HEK293T (cell line): ENCODE measurements around the gene SATL1.

Experiments used
- CTCF ChIA-PET: fragments of 350-600 bp; formaldehyde crosslinking; extraction: SDS; loops from one replicate; lab custom pipeline; 2021; ENCODE audit warnings: antibody characterized with exemption, inconsistent platforms; lab: Yijun Ruan, JAX
- POLR2A ChIA-PET: fragments of 350-600 bp; formaldehyde crosslinking; extraction: SDS; loops from one replicate; lab custom pipeline; 2020; ENCODE audit warnings: antibody characterized with exemption, inconsistent platforms; lab: Yijun Ruan, JAX
- DNase-seq: peaks from one replicate; pipeline ENCODE4 v3.0.0; 2012; ENCODE audit warnings: mixed read lengths; ENCODE audit errors: extremely low spot score
- ARNT ChIP-seq: fragments of 450-650 bp; IDR thresholded peaks from 2 replicates; pipeline ENCODE4 v1.6.1; 2017; ENCODE audit warnings: mild to moderate bottlenecking
- BHLHE40 ChIP-seq: fragments of 450-650 bp; IDR thresholded peaks from 2 replicates; pipeline ENCODE4 v1.6.1; 2016; ENCODE audit warnings: mild to moderate bottlenecking, moderate library complexity, borderline replicate concordance
- CTBP1 ChIP-seq: fragments of 450-650 bp; IDR thresholded peaks from 2 replicates; pipeline ENCODE4 v1.6.1; 2016; ENCODE audit warnings: borderline replicate concordance
- ELF4 ChIP-seq: fragments of 450-650 bp; IDR thresholded peaks from 2 replicates; pipeline ENCODE4 v1.6.1; 2017; ENCODE audit warnings: antibody characterized with exemption
- FOXA1 ChIP-seq: fragments of 450-650 bp; IDR thresholded peaks from 2 replicates; pipeline ENCODE4 v1.6.1; 2016; ENCODE audit warnings: mild to moderate bottlenecking
- FOXK2 ChIP-seq: fragments of 450-650 bp; IDR thresholded peaks from 2 replicates; pipeline ENCODE4 v1.6.1; 2016; ENCODE audit warnings: mild to moderate bottlenecking
- FOXM1 ChIP-seq: fragments of 450-650 bp; IDR thresholded peaks from 2 replicates; pipeline ENCODE4 v1.6.1; 2017; ENCODE audit warnings: mild to moderate bottlenecking, borderline replicate concordance
- HDGF ChIP-seq: fragments of 450-650 bp; IDR thresholded peaks from 2 replicates; pipeline ENCODE4 v1.6.1; 2017; ENCODE audit warnings: antibody characterized with exemption, borderline replicate concordance
- L3MBTL2 ChIP-seq: fragments of 450-650 bp; conservative IDR thresholded peaks from 2 replicates; pipeline ENCODE4 v1.6.1; 2016; ENCODE audit warnings: mild to moderate bottlenecking
- LEF1 ChIP-seq: fragments of 450-650 bp; IDR thresholded peaks from 2 replicates; pipeline ENCODE4 v1.6.1; 2017; ENCODE audit warnings: mild to moderate bottlenecking, borderline replicate concordance
- NFRKB ChIP-seq: fragments of 450-650 bp; IDR thresholded peaks from 2 replicates; pipeline ENCODE4 v1.6.1; 2016; ENCODE audit warnings: mild to moderate bottlenecking, moderate library complexity
- SP1 ChIP-seq: fragments of 450-650 bp; IDR thresholded peaks from 2 replicates; pipeline ENCODE4 v1.6.1; 2017
- SUZ12 ChIP-seq: fragments of 450-650 bp; IDR thresholded peaks from 2 replicates; pipeline ENCODE4 v1.6.1; 2016; ENCODE audit warnings: mild to moderate bottlenecking
- TARDBP ChIP-seq: fragments of 450-650 bp; IDR thresholded peaks from 2 replicates; pipeline ENCODE4 v1.6.1; 2016
- ZNF384 ChIP-seq: fragments of 450-650 bp; IDR thresholded peaks from 2 replicates; pipeline ENCODE4 v1.6.1; 2016
- TF ChIP-seq, protein P1 (sequence below): fragments of 450-650 bp; IDR thresholded peaks from 2 replicates; pipeline ENCODE4 v1.6.1; 2016

The SATL1 gene

DNA sequence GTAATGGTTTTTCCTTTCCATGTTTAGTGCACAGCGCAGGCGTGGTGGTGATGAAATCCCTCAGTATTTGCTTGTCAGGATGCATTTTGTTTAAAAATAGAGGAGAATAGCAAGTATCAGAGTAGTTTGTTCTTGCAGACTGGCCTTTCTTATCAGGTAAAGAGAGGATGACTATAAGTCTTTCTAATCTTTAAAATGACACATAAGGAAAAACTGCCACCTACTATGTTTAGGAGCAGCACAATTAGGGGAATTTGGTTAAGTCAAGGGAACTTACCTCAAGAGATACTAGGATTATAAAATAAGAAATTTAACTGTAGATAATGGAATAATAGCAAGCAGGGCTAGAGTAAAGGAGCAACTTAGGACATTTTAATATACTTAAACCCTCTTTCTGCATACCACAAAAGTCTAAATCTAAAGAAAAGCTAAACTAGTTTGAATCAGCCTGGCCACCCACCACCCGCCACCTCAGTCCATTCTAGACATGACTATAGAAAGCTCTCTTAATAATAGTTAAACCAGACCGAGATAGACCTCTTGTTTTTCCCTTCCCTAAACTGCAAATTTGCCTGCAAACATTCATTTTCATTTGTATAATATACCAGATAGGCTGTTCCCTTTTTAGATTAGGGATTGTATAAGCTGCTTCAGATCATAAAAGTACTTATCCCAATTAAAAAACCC lies 177.9 kb downstream of the SATL1 start:
- ChIA-PET CTCF (no interaction called here), POLR2A (no interaction called here)
- DNase-seq: no peak
- TF ChIP-seq SUZ12 (no peak), L3MBTL2 (no peak), ELF4 (no peak), CTBP1 (no peak), FOXM1 (no peak), NFRKB (no peak), FOXK2 (no peak), ZNF384 (no peak), HDGF (no peak), SP1 (no peak)

DNA sequence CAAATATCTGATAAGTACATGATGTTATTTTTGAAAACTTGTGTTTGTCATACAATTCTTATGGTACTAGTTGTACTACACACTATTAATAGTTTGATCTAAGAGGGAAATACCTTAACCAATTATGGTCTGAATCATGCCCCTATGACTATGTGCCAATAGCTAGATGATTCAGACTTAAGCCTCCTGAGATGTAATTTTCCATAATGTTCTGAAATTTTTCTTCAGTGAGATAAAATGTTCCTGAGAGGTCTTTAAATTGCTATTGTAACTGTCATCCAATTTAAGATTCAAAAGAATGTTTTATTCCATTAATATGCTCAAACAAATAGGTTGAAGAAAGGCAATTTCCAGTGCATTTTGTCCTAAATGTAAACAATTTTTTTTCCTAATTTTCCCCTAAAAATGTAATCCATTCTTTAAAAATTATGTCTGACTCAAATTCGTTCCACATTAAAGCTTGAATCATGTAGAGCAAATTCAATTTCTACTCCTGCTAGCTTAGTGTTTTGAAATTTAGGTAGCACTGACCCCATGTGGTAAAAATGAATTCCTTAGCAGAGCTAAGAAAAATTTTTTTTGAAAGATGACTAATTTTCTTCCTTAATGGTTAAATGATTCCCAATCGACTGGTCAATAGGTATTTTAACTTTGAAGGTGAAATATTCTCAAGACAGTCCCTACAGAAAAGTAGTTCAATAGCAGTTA lies 190.8 kb downstream of the SATL1 start:
- TF ChIP-seq ELF4: no peak
- no peak for TF ChIP-seq LEF1
- no peak for TF ChIP-seq ARNT
- TF ChIP-seq SP1: no peak
- TF ChIP-seq FOXA1: no peak
- TF ChIP-seq SUZ12: no peak
- no peak for TF ChIP-seq FOXM1
- TF ChIP-seq BHLHE40: no peak
- TF ChIP-seq L3MBTL2: no peak
- TF ChIP-seq FOXK2: no peak
- no peak for TF ChIP-seq ZNF384
- TF ChIP-seq, protein P1, sequence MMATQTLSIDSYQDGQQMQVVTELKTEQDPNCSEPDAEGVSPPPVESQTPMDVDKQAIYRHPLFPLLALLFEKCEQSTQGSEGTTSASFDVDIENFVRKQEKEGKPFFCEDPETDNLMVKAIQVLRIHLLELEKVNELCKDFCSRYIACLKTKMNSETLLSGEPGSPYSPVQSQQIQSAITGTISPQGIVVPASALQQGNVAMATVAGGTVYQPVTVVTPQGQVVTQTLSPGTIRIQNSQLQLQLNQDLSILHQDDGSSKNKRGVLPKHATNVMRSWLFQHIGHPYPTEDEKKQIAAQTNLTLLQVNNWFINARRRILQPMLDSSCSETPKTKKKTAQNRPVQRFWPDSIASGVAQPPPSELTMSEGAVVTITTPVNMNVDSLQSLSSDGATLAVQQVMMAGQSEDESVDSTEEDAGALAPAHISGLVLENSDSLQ: no peak
- no peak for TF ChIP-seq TARDBP
- no peak for TF ChIP-seq CTBP1
- no peak for TF ChIP-seq NFRKB
- no peak for TF ChIP-seq HDGF
- POLR2A ChIA-PET: no interaction called here
- DNase-seq: no peak
- CTCF ChIA-PET: interaction anchor here (1.0 kb wide), 1 partner anchor 322 kb away, joined by 5 read pairs; no protein-coding TSS in a partner anchor

DNA sequence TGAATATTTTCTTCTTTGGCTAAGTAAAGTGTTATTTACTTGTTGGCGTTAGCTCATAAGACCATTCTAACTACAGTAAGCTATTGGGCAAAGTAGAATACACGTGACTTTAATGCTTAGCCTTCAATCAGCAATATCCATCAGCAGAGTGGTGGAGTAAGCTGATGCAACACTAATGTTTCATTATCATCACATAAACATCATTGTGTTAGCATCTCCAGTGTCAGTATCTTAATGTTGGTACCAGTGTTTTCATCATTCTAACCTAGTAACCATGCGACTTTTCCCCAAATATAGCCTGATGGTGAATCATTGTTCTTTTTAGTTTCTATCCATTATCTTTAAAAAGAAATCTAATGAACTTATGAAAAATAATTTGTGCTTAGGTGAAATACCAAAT lies 191.4 kb downstream of the SATL1 start:
- TF ChIP-seq, protein P1: no peak
- TF ChIP-seq SUZ12 (no peak), FOXA1 (no peak), FOXK2 (no peak), TARDBP (no peak), LEF1 (no peak)
- ChIA-PET POLR2A (no interaction called here), CTCF (interaction anchor here (1.0 kb wide), 1 partner anchor 322 kb away, joined by 5 read pairs; no protein-coding TSS in a partner anchor)
- DNase-seq: no peak

GRCh38 chrX:85051627-85052026 lies 192.0 kb downstream of the SATL1 start:
- TF ChIP-seq FOXM1 (no peak), ELF4 (no peak), SP1 (no peak), L3MBTL2 (no peak), BHLHE40 (no peak), CTBP1 (no peak), HDGF (no peak), SUZ12 (no peak), ARNT (no peak), LEF1 (no peak), ZNF384 (no peak)
- TF ChIP-seq, protein P1: no peak
- CTCF ChIA-PET: no interaction called here
- DNase-seq: no peak
- POLR2A ChIA-PET: no interaction called here
